ENCODE data around the gene DGLUCY.

DGLUCY gene

DNA sequence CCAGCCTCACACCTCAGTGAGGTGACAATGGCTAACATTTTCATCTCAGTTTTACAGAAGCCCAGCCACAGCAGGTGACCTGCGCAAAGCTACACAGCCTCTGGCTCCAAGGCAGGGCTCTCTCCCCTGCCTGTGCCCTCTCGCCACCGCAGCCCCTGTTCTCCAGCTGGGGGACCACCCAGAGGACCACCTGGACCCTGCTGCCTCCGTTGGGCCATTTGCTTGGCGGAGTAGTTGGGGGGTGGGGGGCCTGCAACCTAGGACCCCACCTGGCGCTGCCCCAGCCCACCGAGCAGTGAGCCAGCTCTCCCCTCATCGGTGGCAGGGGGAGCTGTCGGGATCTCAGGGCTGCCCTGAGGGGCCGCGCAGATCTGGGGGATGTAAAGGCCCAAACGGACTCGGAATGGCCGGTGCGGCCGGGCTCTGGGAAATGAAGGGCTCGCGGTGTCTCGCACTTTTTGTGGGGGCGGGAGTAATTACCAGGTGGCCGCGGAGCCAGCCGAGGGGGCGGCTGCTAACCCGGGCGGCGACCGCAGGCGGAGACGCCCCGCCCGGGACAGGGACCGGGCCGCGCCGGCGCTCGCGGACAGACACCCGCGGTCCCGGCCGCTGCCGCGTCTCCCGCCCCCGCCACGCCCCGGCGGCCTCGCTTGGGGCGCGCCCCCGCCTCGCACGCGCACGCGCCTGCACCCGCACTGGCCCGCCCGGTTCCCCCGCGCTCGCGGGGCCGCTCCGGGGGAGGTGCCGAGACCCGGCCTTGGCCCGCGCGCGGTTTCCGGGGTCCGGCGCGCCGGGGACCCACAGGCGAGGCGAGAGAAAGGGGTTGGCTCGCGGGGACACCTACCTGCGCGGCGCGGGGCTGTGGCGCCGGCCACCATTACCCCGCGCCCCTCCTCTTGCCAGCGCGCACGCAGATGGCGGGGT lies 139.3 kb downstream of the DGLUCY start:
- H3K4me2 ChIP-seq (ENCODE audit: low read depth, low read length, poor library complexity, severe bottlenecking): no peak overlapping the region
- TF ChIP-seq, protein P1, sequence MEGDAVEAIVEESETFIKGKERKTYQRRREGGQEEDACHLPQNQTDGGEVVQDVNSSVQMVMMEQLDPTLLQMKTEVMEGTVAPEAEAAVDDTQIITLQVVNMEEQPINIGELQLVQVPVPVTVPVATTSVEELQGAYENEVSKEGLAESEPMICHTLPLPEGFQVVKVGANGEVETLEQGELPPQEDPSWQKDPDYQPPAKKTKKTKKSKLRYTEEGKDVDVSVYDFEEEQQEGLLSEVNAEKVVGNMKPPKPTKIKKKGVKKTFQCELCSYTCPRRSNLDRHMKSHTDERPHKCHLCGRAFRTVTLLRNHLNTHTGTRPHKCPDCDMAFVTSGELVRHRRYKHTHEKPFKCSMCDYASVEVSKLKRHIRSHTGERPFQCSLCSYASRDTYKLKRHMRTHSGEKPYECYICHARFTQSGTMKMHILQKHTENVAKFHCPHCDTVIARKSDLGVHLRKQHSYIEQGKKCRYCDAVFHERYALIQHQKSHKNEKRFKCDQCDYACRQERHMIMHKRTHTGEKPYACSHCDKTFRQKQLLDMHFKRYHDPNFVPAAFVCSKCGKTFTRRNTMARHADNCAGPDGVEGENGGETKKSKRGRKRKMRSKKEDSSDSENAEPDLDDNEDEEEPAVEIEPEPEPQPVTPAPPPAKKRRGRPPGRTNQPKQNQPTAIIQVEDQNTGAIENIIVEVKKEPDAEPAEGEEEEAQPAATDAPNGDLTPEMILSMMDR (conservative IDR thresholded peaks at IDR 0.05; ENCODE audit: low read length): no peak
- no peak for TF ChIP-seq EZH2phosphoT487 (IDR thresholded peaks at IDR 0.05; ENCODE audit: borderline replicate concordance)
- no peaks in the 10 kb centered on the region for H4K20me1 ChIP-seq (ENCODE audit: insufficient read depth, low read length, poor library complexity, severe bottlenecking)
- H3K4me1 ChIP-seq (ENCODE audit: insufficient read depth, low read length, poor library complexity, severe bottlenecking): peaks cover 83% of the 10 kb centered on the region
- H3K27me3 ChIP-seq (ENCODE audit: insufficient read depth, low read length, poor library complexity, severe bottlenecking): no peaks in the 10 kb centered on the region
- peaks cover 9% of the 10 kb centered on the region for H3F3A ChIP-seq (ENCODE audit: low read depth)
- H3K79me2 ChIP-seq (ENCODE audit: insufficient read depth, low read length): no peaks in the 10 kb centered on the region
- no peaks in the 10 kb centered on the region for H3K9me3 ChIP-seq (ENCODE audit: insufficient read depth, low read depth, low read length)
- no peaks in the 10 kb centered on the region for H3K36me3 ChIP-seq (ENCODE audit: insufficient read depth, low read length)
- no peaks in the 10 kb centered on the region for H3K9me2 ChIP-seq (replicated peaks; ENCODE audit: low read depth, low read length)
- H2AFZ ChIP-seq (ENCODE audit: low read length): no peak overlapping the region
- H3K4me3 ChIP-seq (ENCODE audit: low read length, poor library complexity, severe bottlenecking): no peak overlapping the region
- H3K9ac ChIP-seq (ENCODE audit: low read depth, low read length, poor library complexity, severe bottlenecking): no peak overlapping the region

DNA sequence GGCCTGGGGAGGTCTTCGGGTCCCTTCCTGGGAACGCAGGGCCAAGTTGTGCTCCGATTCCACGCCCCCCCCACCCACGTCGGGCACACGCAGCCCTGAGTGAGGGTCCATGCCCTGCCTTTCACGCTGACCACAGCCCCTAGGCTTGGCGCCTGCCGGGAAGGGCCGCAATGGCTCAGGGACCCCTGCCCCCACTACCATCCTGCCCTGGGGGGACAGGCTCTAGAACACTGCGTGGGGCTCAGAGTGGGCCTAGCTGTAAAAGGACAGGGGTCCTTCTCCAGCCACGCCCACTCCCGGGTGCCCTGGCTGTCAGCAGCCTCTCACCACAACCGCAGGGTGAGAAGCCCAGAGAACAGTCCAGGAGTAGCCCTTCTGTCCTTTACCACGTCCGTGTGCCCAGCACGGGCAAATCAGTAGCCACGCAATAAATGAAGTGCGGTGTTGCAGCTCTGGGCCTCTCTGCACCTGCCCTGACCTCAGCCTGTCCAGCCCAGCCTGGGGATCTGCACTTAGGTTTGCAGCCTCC lies 140.0 kb downstream of the DGLUCY start:
- Histone ChIP-seq H3K27me3 (ENCODE audit: insufficient read depth, low read length, poor library complexity, severe bottlenecking) (no peaks in the 10 kb centered on the region), H4K20me1 (ENCODE audit: insufficient read depth, low read length, poor library complexity, severe bottlenecking) (no peaks in the 10 kb centered on the region), H3K36me3 (ENCODE audit: insufficient read depth, low read length) (no peaks in the 10 kb centered on the region), H3K79me2 (ENCODE audit: insufficient read depth, low read length) (no peaks in the 10 kb centered on the region), H3K4me3 (ENCODE audit: low read length, poor library complexity, severe bottlenecking) (no peak overlapping the region), H3K9ac (ENCODE audit: low read depth, low read length, poor library complexity, severe bottlenecking) (peak overlapping the region; percentile 28), H3K4me2 (ENCODE audit: low read depth, low read length, poor library complexity, severe bottlenecking) (peak overlapping the region; percentile 54), H2AFZ (ENCODE audit: low read length) (no peak overlapping the region), H3F3A (ENCODE audit: low read depth) (peaks cover 9% of the 10 kb centered on the region), H3K9me2 (replicated peaks; ENCODE audit: low read depth, low read length) (no peaks in the 10 kb centered on the region), H3K9me3 (ENCODE audit: insufficient read depth, low read depth, low read length) (no peaks in the 10 kb centered on the region), H3K4me1 (ENCODE audit: insufficient read depth, low read length, poor library complexity, severe bottlenecking) (peaks cover 82% of the 10 kb centered on the region)
- no peak for TF ChIP-seq EZH2phosphoT487 (IDR thresholded peaks at IDR 0.05; ENCODE audit: borderline replicate concordance)
- TF ChIP-seq, protein P1 (conservative IDR thresholded peaks at IDR 0.05; ENCODE audit: low read length): no peak

DNA sequence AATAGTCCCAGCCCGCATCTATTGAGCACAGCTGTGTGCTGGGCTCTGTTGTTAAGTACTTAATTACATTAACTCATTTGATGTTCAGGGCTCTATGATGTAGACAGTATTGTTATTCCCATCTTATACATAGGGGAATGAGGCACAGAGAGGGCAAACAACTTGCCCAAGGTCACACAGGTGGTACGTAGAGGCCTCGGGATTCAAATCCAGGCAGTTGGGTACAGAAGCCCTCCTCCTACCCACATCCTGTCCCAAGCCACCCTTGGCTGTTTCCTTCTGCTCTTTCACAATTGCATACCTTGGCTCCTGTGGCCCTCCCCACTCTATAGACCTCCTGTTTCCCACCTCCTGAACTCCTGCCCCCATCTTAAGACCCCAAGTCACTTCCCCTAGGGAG lies 140.6 kb downstream of the DGLUCY start:
- Histone ChIP-seq H3K79me2 (ENCODE audit: insufficient read depth, low read length) (no peaks in the 10 kb centered on the region), H3K4me2 (ENCODE audit: low read depth, low read length, poor library complexity, severe bottlenecking) (peak overlapping the region; percentile 54), H3K27me3 (ENCODE audit: insufficient read depth, low read length, poor library complexity, severe bottlenecking) (no peaks in the 10 kb centered on the region), H3K4me3 (ENCODE audit: low read length, poor library complexity, severe bottlenecking) (no peak overlapping the region), H3K9me2 (replicated peaks; ENCODE audit: low read depth, low read length) (no peaks in the 10 kb centered on the region), H4K20me1 (ENCODE audit: insufficient read depth, low read length, poor library complexity, severe bottlenecking) (no peaks in the 10 kb centered on the region), H3K9ac (ENCODE audit: low read depth, low read length, poor library complexity, severe bottlenecking) (peak overlapping the region; percentile 28), H2AFZ (ENCODE audit: low read length) (no peak overlapping the region), H3F3A (ENCODE audit: low read depth) (peaks cover 9% of the 10 kb centered on the region), H3K9me3 (ENCODE audit: insufficient read depth, low read depth, low read length) (no peaks in the 10 kb centered on the region), H3K4me1 (ENCODE audit: insufficient read depth, low read length, poor library complexity, severe bottlenecking) (peaks cover 78% of the 10 kb centered on the region), H3K36me3 (ENCODE audit: insufficient read depth, low read length) (no peaks in the 10 kb centered on the region)
- TF ChIP-seq EZH2phosphoT487 (IDR thresholded peaks at IDR 0.05; ENCODE audit: borderline replicate concordance): no peak
- TF ChIP-seq, protein P1 (conservative IDR thresholded peaks at IDR 0.05; ENCODE audit: low read length): no peak
